Dendritic cell treated with granulocyte-macrophage colony-stimulating factor and Interleukin-4, amounts not matched to agents 40 ng/mL and 50 ng/mL, for 4 days (primary cell): Measurements from ENCODE around the gene DCHS1.
"Not testable (repeated sequence)": the region's sequence is repeated elsewhere in the genome, so short reads cannot be mapped to it uniquely, and the experiment has no call there.

Experiments
- H3K27ac Mint-ChIP-seq: one replicate; pipeline ENCODE4 v1.8.0; 2022; ENCODE audit warnings: mild to moderate bottlenecking, mixed read lengths
- H3K27me3 Mint-ChIP-seq: one replicate; pipeline ENCODE4 v1.8.0; 2022; ENCODE audit warnings: mild to moderate bottlenecking, mixed read lengths
- H3K36me3 Mint-ChIP-seq: one replicate; pipeline ENCODE4 v1.8.0; 2022; ENCODE audit warnings: low read depth, mixed read lengths
- H3K4me1 Mint-ChIP-seq: one replicate; pipeline ENCODE4 v1.8.0; 2022; ENCODE audit warnings: low read depth, mixed read lengths
- H3K4me3 Mint-ChIP-seq: one replicate; pipeline ENCODE4 v1.8.0; 2022; ENCODE audit warnings: mild to moderate bottlenecking, moderate library complexity, mixed read lengths
- H3K9me3 Mint-ChIP-seq: one replicate; pipeline ENCODE4 v1.8.0; 2022; ENCODE audit warnings: mixed read lengths
- intact Hi-C: fragments of 100-400 bp; cut with micrococcal nuclease; formaldehyde crosslinking; loops from one replicate; pipeline ENCODE4 v1.15.0; 2022

DCHS1 gene

GRCh38 chr11:6655790-6656583 is at the start of gene DCHS1:
Gene DCHS1 (minus strand): TSS chr11:6655809. CDS start chr11:6641613, 14,196 bp downstream.
- Mint-ChIP-seq H3K27ac (peak within 1 kb of the TSS; percentile 37), H3K9me3 (no peaks in the 10 kb centered on the region), H3K4me1 (peaks cover 14% of the 10 kb centered on the region), H3K4me3 (peak within 1 kb of the TSS; percentile 68), H3K36me3 (no peaks in the 10 kb centered on the region), H3K27me3 (peaks cover 15% of the 10 kb centered on the region)
- intact Hi-C loops = no loop called here

- no peaks in the 10 kb centered on the region for H3K9me3 Mint-ChIP-seq
- no peaks in the 10 kb centered on the region for H3K27me3 Mint-ChIP-seq
- H3K4me1 Mint-ChIP-seq = peaks cover 17% of the 10 kb centered on the region
- intact Hi-C loops = loop anchor here (1.0 kb wide), 1 partner anchor 54 kb away; no protein-coding TSS in a partner anchor
- no peak overlapping the region for H3K27ac Mint-ChIP-seq
- no peak overlapping the region for H3K4me3 Mint-ChIP-seq
- no peaks in the 10 kb centered on the region for H3K36me3 Mint-ChIP-seq
Measured at GRCh38 chr11:6703247-6704063, 47.8 kb upstream of the DCHS1 start.

GRCh38 chr11:6701955-6702354 is 46.3 kb upstream of the DCHS1 start:
- H3K27ac Mint-ChIP-seq, H3K4me3 Mint-ChIP-seq, H3K36me3 Mint-ChIP-seq, intact Hi-C loops, H3K27me3 Mint-ChIP-seq, H3K9me3 Mint-ChIP-seq: not testable (repeated sequence)
- H3K4me1 Mint-ChIP-seq = peaks cover 15% of the 10 kb centered on the region

- intact Hi-C loops = no loop called here
- H3K27ac Mint-ChIP-seq = no peak overlapping the region
Measured at GRCh38 chr11:6695377-6695776, 39.8 kb upstream of the DCHS1 start.

GRCh38 chr11:6694229-6694535 is 38.6 kb upstream of the DCHS1 start:
- Mint-ChIP-seq H3K27me3 (peaks cover 2% of the 10 kb centered on the region), H3K4me3 (no peak overlapping the region)
- intact Hi-C loops = no loop called here

More at GRCh38 chr11:6695377-6695776, 39.8 kb upstream of the DCHS1 start:
- Mint-ChIP-seq H3K36me3 (no peaks in the 10 kb centered on the region), H3K27me3 (no peaks in the 10 kb centered on the region), H3K4me1 (peaks cover 14% of the 10 kb centered on the region), H3K9me3 (no peaks in the 10 kb centered on the region), H3K4me3 (no peak overlapping the region)

GRCh38 chr11:6693342-6694228 is 38.0 kb upstream of the DCHS1 start:
- intact Hi-C loops = no loop called here
- Mint-ChIP-seq H3K27ac (no peak overlapping the region), H3K36me3 (no peaks in the 10 kb centered on the region), H3K27me3 (peaks cover 3% of the 10 kb centered on the region), H3K9me3 (no peaks in the 10 kb centered on the region), H3K4me3 (no peak overlapping the region), H3K4me1 (peaks cover 14% of the 10 kb centered on the region)

More at GRCh38 chr11:6694229-6694535, 38.6 kb upstream of the DCHS1 start:
- Mint-ChIP-seq H3K36me3 (no peaks in the 10 kb centered on the region), H3K27ac (no peak overlapping the region), H3K9me3 (no peaks in the 10 kb centered on the region), H3K4me1 (peaks cover 14% of the 10 kb centered on the region)

- no peak overlapping the region for H3K27ac Mint-ChIP-seq
- intact Hi-C loops = no loop called here
- H3K4me1 Mint-ChIP-seq = peaks cover 14% of the 10 kb centered on the region
- no peaks in the 10 kb centered on the region for H3K9me3 Mint-ChIP-seq
- no peak overlapping the region for H3K4me3 Mint-ChIP-seq
- peaks cover 4% of the 10 kb centered on the region for H3K27me3 Mint-ChIP-seq
- H3K36me3 Mint-ChIP-seq = no peaks in the 10 kb centered on the region
Measured at GRCh38 chr11:6692128-6692527, 36.5 kb upstream of the DCHS1 start.

GRCh38 chr11:6690431-6691132 is 35.0 kb upstream of the DCHS1 start:
- H3K27ac Mint-ChIP-seq, intact Hi-C loops, H3K4me3 Mint-ChIP-seq, H3K27me3 Mint-ChIP-seq, H3K9me3 Mint-ChIP-seq, H3K36me3 Mint-ChIP-seq: not testable (repeated sequence)
- peaks cover 13% of the 10 kb centered on the region for H3K4me1 Mint-ChIP-seq

- no peak overlapping the region for H3K27ac Mint-ChIP-seq
- peaks cover 8% of the 10 kb centered on the region for H3K27me3 Mint-ChIP-seq
- H3K4me3 Mint-ChIP-seq = no peak overlapping the region
- no peaks in the 10 kb centered on the region for H3K9me3 Mint-ChIP-seq
- H3K4me1 Mint-ChIP-seq = peaks cover 5% of the 10 kb centered on the region
- peaks cover 9% of the 10 kb centered on the region for H3K36me3 Mint-ChIP-seq
- intact Hi-C loops = loop anchor here (10.0 kb wide), 1 partner anchor 303 kb away; no protein-coding TSS in a partner anchor
Measured at GRCh38 chr11:6687876-6688275, 32.3 kb upstream of the DCHS1 start.

GRCh38 chr11:6686006-6686405 is 30.4 kb upstream of the DCHS1 start:
- Mint-ChIP-seq H3K36me3 (peaks cover 21% of the 10 kb centered on the region), H3K4me1 (peaks cover 21% of the 10 kb centered on the region), H3K27ac (no peak overlapping the region), H3K9me3 (no peaks in the 10 kb centered on the region), H3K4me3 (no peak overlapping the region), H3K27me3 (peaks cover 8% of the 10 kb centered on the region)
- intact Hi-C loops = loop anchor here (10.0 kb wide), 1 partner anchor 301 kb away; no protein-coding TSS in a partner anchor

GRCh38 chr11:6684068-6684467 is 28.5 kb upstream of the DCHS1 start:
- intact Hi-C loops = loop anchor here (10.0 kb wide), 1 partner anchor 299 kb away; no protein-coding TSS in a partner anchor
- H3K27me3 Mint-ChIP-seq, H3K9me3 Mint-ChIP-seq, H3K4me3 Mint-ChIP-seq: not testable (repeated sequence)
- Mint-ChIP-seq H3K36me3 (peaks cover 31% of the 10 kb centered on the region), H3K27ac (peak overlapping the region; percentile 96), H3K4me1 (peaks cover 23% of the 10 kb centered on the region)

- Mint-ChIP-seq H3K4me1 (peaks cover 23% of the 10 kb centered on the region), H3K4me3 (peak within 1 kb of the TSS; percentile 98), H3K27ac (peak within 1 kb of the TSS; percentile 96), H3K36me3 (peaks cover 31% of the 10 kb centered on the region), H3K9me3 (no peaks in the 10 kb centered on the region), H3K27me3 (peaks cover 5% of the 10 kb centered on the region)
- intact Hi-C loops = loop anchor here (1.0 to 10.0 kb wide), 5 partner anchors 65 to 298 kb away; partner anchors contain the start of genes ARFIP2, ILK, RRP8 and TIMM10B
Measured at GRCh38 chr11:6682936-6683861, 27.6 kb upstream of the DCHS1 start, which contains the start of gene MRPL17. Gene MRPL17 (minus strand): TSS chr11:6683340. CDS start chr11:6683296, 44 bp downstream.
